ENCODE results near the gene ZNRF3.

DNA sequence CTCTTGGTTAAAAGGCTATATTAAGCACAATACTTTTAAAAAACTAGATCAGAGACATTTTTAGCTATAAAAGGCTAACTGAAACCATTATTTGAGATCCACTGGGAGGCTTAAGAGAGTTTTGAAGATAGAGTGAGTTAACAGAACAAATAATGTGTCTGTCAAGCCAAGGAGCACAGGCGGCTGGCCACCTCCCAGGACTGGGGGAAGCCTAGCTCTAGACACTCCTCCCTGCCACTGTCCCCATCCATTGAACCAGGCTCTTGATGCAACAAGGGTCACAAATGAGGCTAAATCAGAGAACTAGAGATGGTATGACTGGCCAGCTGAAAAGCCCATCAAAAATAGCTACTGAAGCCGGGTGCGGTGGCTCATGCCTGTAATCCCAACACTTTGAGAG, 115.3 kb downstream of the ZNRF3 start:
- TF ChIP-seq, protein P1, sequence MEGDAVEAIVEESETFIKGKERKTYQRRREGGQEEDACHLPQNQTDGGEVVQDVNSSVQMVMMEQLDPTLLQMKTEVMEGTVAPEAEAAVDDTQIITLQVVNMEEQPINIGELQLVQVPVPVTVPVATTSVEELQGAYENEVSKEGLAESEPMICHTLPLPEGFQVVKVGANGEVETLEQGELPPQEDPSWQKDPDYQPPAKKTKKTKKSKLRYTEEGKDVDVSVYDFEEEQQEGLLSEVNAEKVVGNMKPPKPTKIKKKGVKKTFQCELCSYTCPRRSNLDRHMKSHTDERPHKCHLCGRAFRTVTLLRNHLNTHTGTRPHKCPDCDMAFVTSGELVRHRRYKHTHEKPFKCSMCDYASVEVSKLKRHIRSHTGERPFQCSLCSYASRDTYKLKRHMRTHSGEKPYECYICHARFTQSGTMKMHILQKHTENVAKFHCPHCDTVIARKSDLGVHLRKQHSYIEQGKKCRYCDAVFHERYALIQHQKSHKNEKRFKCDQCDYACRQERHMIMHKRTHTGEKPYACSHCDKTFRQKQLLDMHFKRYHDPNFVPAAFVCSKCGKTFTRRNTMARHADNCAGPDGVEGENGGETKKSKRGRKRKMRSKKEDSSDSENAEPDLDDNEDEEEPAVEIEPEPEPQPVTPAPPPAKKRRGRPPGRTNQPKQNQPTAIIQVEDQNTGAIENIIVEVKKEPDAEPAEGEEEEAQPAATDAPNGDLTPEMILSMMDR (IDR thresholded peaks at IDR 0.05) = no peak
- TF ChIP-seq POLR2A (IDR thresholded peaks at IDR 0.05) = no peak
